A549 (cell line): ENCODE data around the gene SMOC1. TPM values are rescaled to one million over a fixed set of nuclear protein-coding genes. Genes with fewer than 3 reads are reported as not detected.

Source experiments
- ATAC-seq, 2 experiments: fragments of 200-7000 bp in 1 of 2; fragments of >200 bp in 1 of 2; cut with Nextera tagmentation in 1 of 2; cut with Tn5 transposase in 1 of 2; 3 replicates each; pipeline versions ENCODE4 v1.8.0 to v1.9.1; 2018 to 2020; ENCODE audit warnings: mild to moderate bottlenecking in 1 of 2, moderate library complexity in 1 of 2
- CTCF ChIA-PET: fragments of 300-600 bp; sonication (Branson Sonifier 250); formaldehyde crosslinking; extraction: SDS; loops from one replicate; lab custom pipeline; 2021; ENCODE audit warnings: antibody characterized with exemption, inconsistent platforms; lab: Yijun Ruan, JAX
- POLR2A ChIA-PET: fragments of 350-600 bp; formaldehyde crosslinking; extraction: SDS; loops from one replicate; lab custom pipeline; 2021; ENCODE audit warnings: antibody characterized with exemption, inconsistent platforms; lab: Yijun Ruan, JAX
- DNase-seq, 2 experiments: peaks; one replicate each; pipeline versions ENCODE4 v3.0.0 to v3.0.0-alpha.2; 2011 to 2016; ENCODE audit warnings: low read depth in 1 of 2, low spot score in 1 of 2
- FAIRE-seq: peaks from 2 replicates; lab custom pipeline; 2011; peaks lifted over from hg19 to GRCh38; lab: Jason Lieb, UNC
- H3K27ac ChIP-seq, 2 experiments: fragments of >200 bp; sonication (Bioruptor Twin); formaldehyde crosslinking; 3 replicates each; pipeline ENCODE4 v1.5.1; 2016 to 2017
- H3K4me1 ChIP-seq: fragments of >200 bp; sonication (Bioruptor Twin); formaldehyde crosslinking; 3 replicates; pipeline ENCODE4 v1.6.1; 2016
- H3K4me2 ChIP-seq: fragments of >200 bp; sonication (Bioruptor Twin); formaldehyde crosslinking; 3 replicates; pipeline ENCODE4 v1.6.1; 2016
- H3K4me3 ChIP-seq: fragments of >200 bp; sonication (Bioruptor Twin); formaldehyde crosslinking; 3 replicates; pipeline ENCODE4 v1.5.1; 2016
- H3K9me3 ChIP-seq: fragments of >200 bp; sonication (Bioruptor Twin); formaldehyde crosslinking; 3 replicates; pipeline ENCODE4 v1.6.1; 2016
- BHLHE40 ChIP-seq: IDR thresholded peaks from 2 replicates; pipeline ENCODE4 v1.6.1; 2012; ENCODE audit warnings: low read depth, low read length, inconsistent platforms
- CBX8 ChIP-seq: fragments of 200-600 bp; sonication (generic); IDR thresholded peaks from 2 replicates; pipeline ENCODE4 v1.6.1; 2016
- CEBPB ChIP-seq, 2 experiments: fragments of >200 bp in 1 of 2; sonication (Bioruptor Twin) in 1 of 2; formaldehyde crosslinking in 1 of 2; IDR thresholded peaks; 2 replicates each; pipeline ENCODE4 v1.6.1; 2012 to 2016
- CHD4 ChIP-seq: fragments of 200-600 bp; sonication (generic); IDR thresholded peaks from 2 replicates; pipeline ENCODE4 v1.6.1; 2016; ENCODE audit warnings: antibody characterized with exemption, mild to moderate bottlenecking, borderline replicate concordance
- EHMT2 ChIP-seq: fragments of 200-600 bp; sonication (generic); IDR thresholded peaks from 2 replicates; pipeline ENCODE4 v1.6.1; 2016; ENCODE audit warnings: antibody characterized with exemption, low read depth, mild to moderate bottlenecking, moderate library complexity
- EP300 ChIP-seq, 2 experiments: fragments of >200 bp; sonication (Bioruptor Twin); formaldehyde crosslinking; IDR thresholded peaks; 2 replicates in 1 of 2; 3 replicates in 1 of 2; pipeline ENCODE4 v1.6.1; 2016 to 2017
- ESRRA ChIP-seq: fragments of 150-350 bp; IDR thresholded peaks from 2 replicates; pipeline ENCODE4 v1.6.1; 2014; ENCODE audit warnings: mild to moderate bottlenecking, low read length, borderline replicate concordance
- HOXA7 ChIP-seq: fragments of 250-450 bp; sonication (Bioruptor Pico); IDR thresholded peaks from 2 replicates; pipeline ENCODE4 v1.5.0; 2020; ENCODE audit warnings: mild to moderate bottlenecking, moderate library complexity
- JUN ChIP-seq, 2 experiments: fragments of >200 bp; sonication (Bioruptor Twin); formaldehyde crosslinking; IDR thresholded peaks; 2 replicates in 1 of 2; 3 replicates in 1 of 2; pipeline ENCODE4 v1.6.1; 2016 to 2017
- KDM5A ChIP-seq: fragments of 200-600 bp; sonication (generic); IDR thresholded peaks from 2 replicates; pipeline ENCODE4 v1.6.1; 2016; ENCODE audit warnings: antibody characterized with exemption, mild to moderate bottlenecking
- MAFK ChIP-seq: fragments of 450-650 bp; IDR thresholded peaks from 2 replicates; pipeline ENCODE4 v1.6.1; 2014; ENCODE audit not compliant: partially characterized antibody
- MAZ ChIP-seq: fragments of 150-350 bp; IDR thresholded peaks from 2 replicates; pipeline ENCODE4 v1.6.1; 2014; ENCODE audit warnings: antibody characterized with exemption, low read depth, low read length, borderline replicate concordance
- POLR2A ChIP-seq: IDR thresholded peaks from 2 replicates; pipeline ENCODE4 v1.6.1; 2012; ENCODE audit warnings: mild to moderate bottlenecking, low read length
- RAD21 ChIP-seq, 2 experiments: fragments of >200 bp in 1 of 2; sonication (Bioruptor Twin) in 1 of 2; formaldehyde crosslinking in 1 of 2; IDR thresholded peaks in 1 of 2; conservative IDR thresholded peaks in 1 of 2; 2 replicates in 1 of 2; 3 replicates in 1 of 2; pipeline ENCODE4 v1.6.1; 2012 to 2018; ENCODE audit warnings: inconsistent platforms in 1 of 2
- RCOR1 ChIP-seq: fragments of 150-350 bp; IDR thresholded peaks from 2 replicates; pipeline ENCODE4 v1.6.1; 2014; ENCODE audit warnings: antibody characterized with exemption, low read length, low read depth
- REST ChIP-seq: fragments of 200-600 bp; sonication (generic); IDR thresholded peaks from 2 replicates; pipeline ENCODE4 v1.6.1; 2016; ENCODE audit warnings: antibody characterized with exemption, mild to moderate bottlenecking, moderate library complexity
- RFX5 ChIP-seq: fragments of 450-650 bp; IDR thresholded peaks from 2 replicates; pipeline ENCODE4 v1.7.1; 2014; ENCODE audit warnings: antibody characterized with exemption, mild to moderate bottlenecking, moderate library complexity
- SREBF2 ChIP-seq: fragments of 450-650 bp; IDR thresholded peaks from 2 replicates; pipeline ENCODE4 v1.6.1; 2014; ENCODE audit warnings: mild to moderate bottlenecking, moderate library complexity
- TP53 ChIP-seq: fragments of 250-450 bp; sonication (Bioruptor Pico); IDR thresholded peaks from 2 replicates; pipeline ENCODE4 v1.5.0; 2021; ENCODE audit warnings: mild to moderate bottlenecking, moderate library complexity
- ZFP36 ChIP-seq: fragments of 450-650 bp; IDR thresholded peaks from 2 replicates; pipeline ENCODE4 v1.6.1; 2014; ENCODE audit warnings: borderline replicate concordance; ENCODE audit not compliant: partially characterized antibody
- ZSCAN20 ChIP-seq: fragments of 250-450 bp; sonication (Bioruptor Pico); IDR thresholded peaks from 2 replicates; pipeline ENCODE4 v1.8.0; 2022; ENCODE audit warnings: mild to moderate bottlenecking, moderate library complexity
- WGBS: methylation state at CpG from one replicate; pipeline ENCODE4 v1.1.6; 2017; ENCODE audit errors: missing lambda C conversion rate; 5-methylcytosine and 5-hydroxymethylcytosine counted together
- polyA plus RNA-seq, 4 experiments: library from polyadenylated mRNA; depleted of rRNA in 3 of 4; stranded (reverse); fragments of >200 nt; fragmentation: RNase III in 1 of 4; extraction: RNeasy Plus Mini Kit Qiagen cat#74134 plus additional on column Dnase treatment in 1 of 4; gene quantifications; 2 replicates in 3 of 4; 3 replicates in 1 of 4; pipeline ENCODE4 v1.2.3, GENCODE V29; 2011 to 2017
- TF ChIP-seq, protein P1 (sequence below): fragments of >200 bp; sonication (Bioruptor Twin); formaldehyde crosslinking; IDR thresholded peaks from 2 replicates; pipeline ENCODE4 v1.6.1; 2016
- TF ChIP-seq, protein P2 (sequence below): fragments of >200 bp; sonication (Bioruptor Twin); formaldehyde crosslinking; IDR thresholded peaks from 3 replicates; pipeline ENCODE4 v1.5.1; 2016

Gene SMOC1
- polyA plus RNA-seq, 2 of the 4 experiments (the other 2 are of a cell fraction) = 12.2 to 18.4 TPM

DNA sequence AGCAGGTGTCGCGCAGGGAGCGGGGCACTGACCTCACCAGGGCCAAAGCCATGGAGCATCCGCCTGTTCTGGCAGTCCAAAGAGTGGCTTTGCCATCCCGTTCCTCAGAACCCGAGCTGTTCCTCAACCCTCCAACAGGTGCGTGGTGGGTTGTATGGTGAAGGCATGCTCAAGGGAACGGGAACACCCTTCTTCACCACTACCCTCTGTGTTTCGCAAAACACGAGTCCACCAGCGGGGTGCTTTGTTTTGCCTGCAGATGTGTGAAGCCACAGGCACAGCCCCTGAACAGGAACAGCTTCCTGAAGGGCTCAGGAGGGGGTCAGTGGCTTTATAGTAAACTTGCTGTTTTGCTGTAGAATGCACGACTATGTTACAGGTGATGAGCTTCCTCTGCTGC, 52.7 kb downstream of the SMOC1 start:
- no peak for DNase-seq
- H3K4me2 ChIP-seq = no peak overlapping the region
- no peak for ATAC-seq
- no peak for FAIRE-seq
- H3K4me3 ChIP-seq = no peak overlapping the region
- no peak overlapping the region for H3K27ac ChIP-seq
- CTCF ChIA-PET = interaction anchor here (0.8 to 2.3 kb wide), 5 partner anchors 9 to 142 kb away, joined by 4 to 7 read pairs (median 4); no protein-coding TSS in a partner anchor
- TF ChIP-seq EHMT2 (no peak), RCOR1 (no peak), REST (no peak), EP300 (IDR thresholded peaks at IDR 0.05) (no peak), POLR2A (no peak), MAFK (no peak), CHD4 (no peak), ZFP36 (no peak), SREBF2 (no peak), TP53 (no peak), CEBPB (IDR thresholded peaks at IDR 0.05) (no peak), JUN (IDR thresholded peaks at IDR 0.05) (no peak), BHLHE40 (no peak)
- TF ChIP-seq, protein P1, sequence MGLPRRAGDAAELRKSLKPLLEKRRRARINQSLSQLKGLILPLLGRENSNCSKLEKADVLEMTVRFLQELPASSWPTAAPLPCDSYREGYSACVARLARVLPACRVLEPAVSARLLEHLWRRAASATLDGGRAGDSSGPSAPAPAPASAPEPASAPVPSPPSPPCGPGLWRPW = no peak
- TF ChIP-seq, protein P2, sequence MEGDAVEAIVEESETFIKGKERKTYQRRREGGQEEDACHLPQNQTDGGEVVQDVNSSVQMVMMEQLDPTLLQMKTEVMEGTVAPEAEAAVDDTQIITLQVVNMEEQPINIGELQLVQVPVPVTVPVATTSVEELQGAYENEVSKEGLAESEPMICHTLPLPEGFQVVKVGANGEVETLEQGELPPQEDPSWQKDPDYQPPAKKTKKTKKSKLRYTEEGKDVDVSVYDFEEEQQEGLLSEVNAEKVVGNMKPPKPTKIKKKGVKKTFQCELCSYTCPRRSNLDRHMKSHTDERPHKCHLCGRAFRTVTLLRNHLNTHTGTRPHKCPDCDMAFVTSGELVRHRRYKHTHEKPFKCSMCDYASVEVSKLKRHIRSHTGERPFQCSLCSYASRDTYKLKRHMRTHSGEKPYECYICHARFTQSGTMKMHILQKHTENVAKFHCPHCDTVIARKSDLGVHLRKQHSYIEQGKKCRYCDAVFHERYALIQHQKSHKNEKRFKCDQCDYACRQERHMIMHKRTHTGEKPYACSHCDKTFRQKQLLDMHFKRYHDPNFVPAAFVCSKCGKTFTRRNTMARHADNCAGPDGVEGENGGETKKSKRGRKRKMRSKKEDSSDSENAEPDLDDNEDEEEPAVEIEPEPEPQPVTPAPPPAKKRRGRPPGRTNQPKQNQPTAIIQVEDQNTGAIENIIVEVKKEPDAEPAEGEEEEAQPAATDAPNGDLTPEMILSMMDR = no peak
- peaks cover 7% of the 10 kb centered on the region; the same call in 2 of the 3 replicates for H3K4me1 ChIP-seq
- H3K9me3 ChIP-seq = no peaks in the 10 kb centered on the region
- POLR2A ChIA-PET = no interaction called here
- WGBS = 67% methylated on average over 12 of the region's 12 CpGs

DNA sequence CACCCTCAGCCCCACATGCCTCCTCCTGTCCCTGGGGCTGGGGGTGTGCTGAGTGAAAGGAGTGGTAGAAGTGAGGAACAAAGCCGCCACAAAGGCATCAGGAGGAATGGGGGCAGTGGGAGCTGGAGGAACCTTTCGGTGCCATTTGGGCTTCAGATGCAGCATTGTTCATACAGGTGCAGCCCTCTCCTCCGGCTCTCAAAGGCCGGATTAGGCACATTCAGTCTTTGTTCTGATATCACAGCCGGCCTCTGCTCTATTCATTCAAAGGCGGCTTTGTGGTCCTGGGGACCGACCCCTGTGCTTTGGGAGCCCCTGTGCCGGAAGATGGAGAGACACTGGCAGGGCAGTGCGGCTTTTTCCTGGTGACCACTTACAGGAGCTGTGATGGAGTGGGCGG, 53.2 kb downstream of the SMOC1 start:
- peaks cover 7% of the 10 kb centered on the region; the same call in 2 of the 3 replicates for H3K4me1 ChIP-seq
- H3K27ac ChIP-seq = no peak overlapping the region
- H3K9me3 ChIP-seq = no peaks in the 10 kb centered on the region
- no peak for DNase-seq
- ChIA-PET CTCF (interaction anchor here (1.2 to 2.3 kb wide), 3 partner anchors 9 to 96 kb away, joined by 4 to 7 read pairs (median 6); no protein-coding TSS in a partner anchor), POLR2A (no interaction called here)
- TF ChIP-seq CHD4 (no peak), MAFK (no peak), ESRRA (no peak), RAD21 (conservative IDR thresholded peaks at IDR 0.05 in 1 of 2, IDR thresholded peaks at IDR 0.05 in 1 of 2) (no peak), RFX5 (no peak), TP53 (no peak), CBX8 (no peak), KDM5A (no peak), MAZ (no peak), ZSCAN20 (CRISPR knock-in tag) (no peak), HOXA7 (CRISPR knock-in tag) (no peak)
- H3K4me2 ChIP-seq = no peak overlapping the region
- FAIRE-seq = no peak
- 73% methylated on average over 10 of the region's 10 CpGs for WGBS
- ATAC-seq = no peak
- no peak overlapping the region for H3K4me3 ChIP-seq
